HG03196 (cell line): ENCODE measurements around the gene TOMM20.
"Not testable (repeated sequence)": the region's sequence is repeated elsewhere in the genome, so short reads cannot be mapped to it uniquely, and the experiment has no call there.

Experiments
- ATAC-seq: cut with Tn5 transposase; IDR thresholded peaks from one replicate; pipeline ENCODE4 v1.9.1; 2021; ENCODE audit not compliant: unreplicated experiment

The TOMM20 gene

GRCh38 chr1:235102993-235103411, 25.6 kb downstream of the TOMM20 start:
- no peak for ATAC-seq

DNA sequence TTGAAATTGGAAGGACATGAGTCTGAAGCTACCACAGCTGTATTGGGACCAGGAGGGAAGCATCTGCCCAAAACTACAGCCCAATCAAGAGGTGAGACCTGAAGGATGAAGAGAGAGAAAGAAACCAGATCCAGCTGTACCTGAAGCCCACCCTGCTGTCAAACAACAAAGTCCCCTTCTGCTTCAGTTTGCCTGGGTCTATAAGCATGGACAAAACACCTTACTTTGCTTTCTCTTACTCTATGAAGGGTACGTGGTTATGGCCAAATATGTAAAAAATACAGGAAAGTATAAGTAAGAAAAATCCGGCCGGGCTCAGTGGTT, 26.4 kb downstream of the TOMM20 start:
- no peak for ATAC-seq

- no peak for ATAC-seq
Observed at GRCh38 chr1:235101558-235102258, 26.9 kb downstream of the TOMM20 start.

DNA sequence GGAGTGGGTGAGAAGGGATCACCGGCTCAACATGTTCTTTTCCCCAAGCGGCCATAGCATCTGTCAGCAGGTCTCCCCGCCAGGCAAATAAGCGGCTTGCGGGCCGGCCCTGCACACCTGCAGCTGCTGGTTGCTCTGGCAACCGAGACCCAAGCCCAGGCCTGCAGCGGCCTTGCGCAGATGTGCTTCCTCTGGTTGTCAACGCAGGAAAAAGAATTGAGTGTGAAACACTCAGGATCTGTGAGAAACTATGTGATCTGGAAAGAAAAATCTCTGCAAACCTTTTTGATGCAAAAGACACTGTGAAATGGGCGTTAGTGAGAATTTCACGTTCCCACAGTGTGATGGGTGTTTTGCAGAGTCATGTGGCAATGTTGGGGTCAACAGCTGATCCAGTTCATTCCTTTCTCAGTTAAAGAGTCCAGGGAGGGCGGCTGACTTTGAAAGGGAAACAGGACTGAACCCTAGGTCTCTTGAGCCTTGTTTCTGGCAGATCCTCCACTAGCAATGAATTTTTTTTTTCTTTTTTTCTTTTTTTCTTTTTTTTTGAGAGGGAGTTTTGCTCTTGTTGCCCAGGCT, 28.4 kb downstream of the TOMM20 start:
- no peak for ATAC-seq

DNA sequence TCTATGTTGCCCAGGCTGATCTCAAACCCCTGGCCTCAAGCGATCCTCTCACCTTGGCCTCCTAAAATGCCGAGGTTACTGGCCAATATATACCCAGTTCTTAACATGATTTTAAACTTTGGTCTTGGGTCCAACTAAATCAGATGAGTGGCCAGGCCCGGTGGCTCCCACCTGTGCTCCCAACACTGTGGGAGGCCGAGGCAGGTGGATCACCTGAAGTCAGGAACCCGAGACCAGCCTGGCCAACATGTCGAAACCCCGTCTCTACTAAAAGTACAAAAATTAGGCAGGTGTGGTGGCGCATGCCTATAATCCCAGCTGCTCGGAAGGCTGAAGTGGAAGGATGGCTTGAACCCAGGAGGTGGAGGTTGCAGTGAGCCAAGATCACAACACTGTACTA, 29.6 kb downstream of the TOMM20 start:
- no peak for ATAC-seq

GRCh38 chr1:235098547-235098946, 30.1 kb downstream of the TOMM20 start:
- no peak for ATAC-seq

DNA sequence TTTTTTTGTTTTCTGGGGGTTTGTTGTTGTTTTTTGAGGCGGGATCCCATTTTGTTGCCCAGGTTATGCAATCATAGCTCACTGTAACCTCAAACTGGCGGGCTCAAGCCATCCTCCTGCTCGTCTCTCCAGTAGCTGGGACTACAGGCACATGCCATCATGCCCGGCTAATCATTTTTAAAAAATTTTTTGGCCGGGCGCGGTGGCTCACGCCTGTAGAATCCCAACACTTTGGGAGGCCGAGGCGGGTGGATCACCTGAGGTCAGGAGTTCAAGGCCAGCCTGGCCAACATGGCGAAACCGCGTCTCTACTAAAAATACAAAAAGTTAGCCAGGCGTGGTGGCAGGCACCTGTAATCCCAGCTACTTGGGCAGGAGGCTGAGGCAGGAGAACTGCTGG, 31.1 kb downstream of the TOMM20 start:
- ATAC-seq: not testable (repeated sequence)

DNA sequence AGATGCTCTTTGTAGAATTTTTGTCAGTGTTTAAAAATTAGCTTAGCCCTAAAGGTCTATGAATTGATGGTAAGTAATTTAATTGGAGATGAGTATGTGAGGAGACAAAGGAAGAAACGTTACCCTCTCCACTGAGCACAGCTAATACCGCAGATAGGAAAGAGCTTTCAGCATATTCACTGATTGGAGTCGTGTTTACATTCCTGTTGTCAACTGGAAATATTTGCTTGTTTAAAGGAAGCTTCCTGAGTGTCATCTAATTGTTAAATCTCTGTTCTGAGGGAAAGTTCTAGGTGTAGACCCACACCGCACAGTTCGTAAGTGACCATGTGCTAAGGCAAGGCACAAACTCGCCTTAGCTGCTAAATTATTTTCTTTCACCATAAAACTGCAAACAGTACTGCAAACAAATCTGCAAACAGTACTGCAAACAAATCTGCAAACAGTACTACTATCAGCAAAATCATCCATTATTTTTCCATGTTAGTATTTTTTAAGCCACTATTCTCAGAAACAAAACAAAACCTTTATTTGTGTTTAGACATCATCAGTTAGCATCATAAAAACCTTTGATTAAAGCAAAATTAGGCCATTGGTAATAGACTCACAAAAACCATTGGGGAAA, 32.6 kb downstream of the TOMM20 start:
- ATAC-seq: no peak

GRCh38 chr1:235093696-235094592, 34.7 kb downstream of the TOMM20 start:
- no peak for ATAC-seq

GRCh38 chr1:235093013-235093695, 35.5 kb downstream of the TOMM20 start:
- ATAC-seq: no peak

GRCh38 chr1:235092415-235092814, 36.2 kb downstream of the TOMM20 start:
- not testable (repeated sequence) for ATAC-seq

DNA sequence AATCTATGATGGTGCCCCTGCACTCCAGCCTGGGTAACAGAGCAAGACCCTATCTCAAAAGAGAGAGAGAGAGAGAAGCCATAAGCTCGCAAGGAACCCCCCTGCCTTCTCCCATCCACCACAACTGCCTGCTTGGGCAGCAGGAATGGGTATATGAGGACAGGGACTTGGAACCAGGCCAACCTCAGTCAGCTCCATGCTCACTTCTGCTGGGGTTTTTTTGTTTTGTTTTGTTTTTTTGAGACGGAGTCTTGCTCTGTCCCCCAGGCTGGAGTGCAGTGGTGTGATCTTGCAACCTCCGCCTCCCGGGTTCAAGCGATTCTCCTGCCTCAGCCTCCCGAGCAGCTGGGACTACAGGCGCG, 36.6 kb downstream of the TOMM20 start:
- ATAC-seq: not testable (repeated sequence)

DNA sequence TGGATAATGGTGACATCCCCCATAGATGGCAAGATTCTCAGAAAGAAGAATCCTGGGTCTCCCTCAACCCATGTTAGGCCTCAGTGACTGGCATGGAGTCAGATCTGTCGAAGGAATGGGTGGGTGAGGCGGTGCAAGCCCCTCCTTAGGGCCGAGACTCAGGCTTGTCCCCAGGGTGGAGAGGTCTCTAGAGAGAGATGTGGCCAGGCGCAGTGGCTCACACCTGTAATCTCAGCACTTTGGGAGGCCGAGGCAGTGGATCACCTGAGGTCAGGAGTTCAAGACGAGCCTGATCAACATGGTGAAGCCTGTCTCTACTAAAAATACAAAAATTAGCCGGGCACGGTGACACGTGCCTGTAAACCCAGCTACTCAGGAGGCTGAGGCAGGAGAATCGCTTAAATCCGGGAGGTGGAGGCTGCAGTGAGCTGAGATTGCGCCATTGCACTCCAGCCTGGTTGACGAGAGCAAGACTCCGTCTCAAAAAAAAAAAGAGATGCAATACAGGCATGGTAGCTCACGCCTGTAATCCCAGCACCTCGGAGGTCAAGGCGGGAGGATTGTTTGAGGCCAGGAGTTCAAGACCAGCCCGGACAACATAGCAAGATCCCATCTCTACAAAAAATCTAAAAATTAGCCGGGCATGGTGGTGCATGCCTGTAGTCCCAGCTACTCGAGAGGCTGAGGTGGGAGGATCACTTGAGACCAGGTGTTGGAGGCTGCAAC, 37.2 kb downstream of the TOMM20 start:
- not testable (repeated sequence) for ATAC-seq

GRCh38 chr1:235090406-235091069, 38.1 kb downstream of the TOMM20 start:
- ATAC-seq: no peak

DNA sequence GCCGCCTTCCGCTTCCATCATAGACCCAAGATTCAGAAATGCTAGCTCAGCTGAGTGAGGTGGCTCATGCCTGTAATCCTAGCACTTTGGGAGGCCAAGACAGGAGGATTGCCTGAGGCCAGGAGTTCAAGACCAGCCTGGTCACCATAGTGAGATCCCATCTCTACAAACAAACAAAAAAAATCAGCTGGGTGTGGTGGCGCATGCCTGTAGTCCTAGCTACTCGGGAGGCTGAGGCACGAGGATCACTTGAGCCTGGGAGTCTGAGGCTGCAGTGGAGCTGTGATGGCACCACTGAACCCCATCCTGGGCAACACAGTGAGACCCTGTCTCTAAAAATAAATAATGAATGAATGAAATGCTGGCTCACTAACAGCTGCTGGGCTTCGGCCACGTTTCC, 39.7 kb downstream of the TOMM20 start:
- ATAC-seq: no peak

DNA sequence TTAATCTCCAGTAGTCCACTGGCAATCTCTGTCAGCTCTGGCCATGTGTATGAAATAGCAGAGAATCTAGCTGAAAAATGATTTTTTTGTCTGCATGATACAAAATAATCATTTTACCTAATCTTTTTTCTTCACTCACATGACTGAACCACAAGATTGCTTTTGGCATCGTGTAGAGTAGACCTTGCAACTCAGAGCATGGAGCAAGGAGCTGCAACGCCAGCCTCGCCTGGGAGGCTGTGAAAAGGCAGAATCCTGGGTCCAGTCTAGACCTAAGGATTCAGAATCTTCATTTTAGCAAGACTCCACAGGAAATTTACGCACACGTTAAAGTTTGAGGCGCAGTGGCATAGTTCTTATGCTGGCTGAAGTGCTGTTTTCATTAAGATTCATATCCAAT, 40.2 kb downstream of the TOMM20 start:
- ATAC-seq: no peak

DNA sequence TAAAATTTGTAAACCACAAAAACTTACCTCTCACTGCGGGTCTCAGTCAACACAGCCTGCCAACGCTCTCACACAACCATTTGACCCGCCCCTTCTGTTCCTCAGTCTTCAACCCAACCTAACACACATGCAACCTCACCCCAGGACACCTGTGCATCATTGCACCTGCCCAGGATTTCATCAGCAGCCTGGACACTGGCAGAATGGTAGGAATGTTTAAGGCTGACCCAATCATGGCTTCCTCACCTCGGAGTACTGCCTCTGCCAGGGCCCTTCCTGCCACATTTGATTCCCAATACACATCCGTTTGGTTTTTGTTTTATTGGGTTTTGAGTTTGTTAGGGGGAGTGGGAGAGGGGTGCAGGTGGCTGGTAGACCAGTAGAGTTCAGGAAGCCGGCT, 40.7 kb downstream of the TOMM20 start:
- ATAC-seq: no peak

- ATAC-seq: not testable (repeated sequence)
Observed at GRCh38 chr1:235085411-235086117, 43.1 kb downstream of the TOMM20 start.

- ATAC-seq: not testable (repeated sequence)
Observed at GRCh38 chr1:235080788-235081187, 47.8 kb downstream of the TOMM20 start.
